CD14-positive monocyte (primary cell): ENCODE data around the gene PDE4B. TPM values are rescaled to one million over a fixed set of nuclear protein-coding genes. Genes with fewer than 3 reads are reported as not detected.

Source experiments
- DNase-seq, 3 donors: peaks; one replicate each; pipeline ENCODE4 v3.0.0-alpha.2; 2011 to 2022
- H2AFZ ChIP-seq: 2 replicates; pipeline ENCODE4 v1.6.0; 2012; ENCODE audit warnings: mild to moderate bottlenecking, low read depth, low read length, inconsistent platforms; ENCODE audit not compliant: insufficient read depth, poor library complexity, severe bottlenecking
- H3K27ac ChIP-seq, 2 donors: 1 replicate in 1 of 2; 2 replicates in 1 of 2; pipeline ENCODE4 v1.5.1; 2012 to 2013; ENCODE audit warnings: low read length in 2 of 2, control low read depth in 1 of 2, inconsistent platforms in 1 of 2, low read depth in 1 of 2, mild to moderate bottlenecking in 1 of 2
- H3K27me3 ChIP-seq, 2 donors: one replicate each; pipeline versions ENCODE4 v1.6.0 to v1.6.1; 2011 to 2013; ENCODE audit warnings: low read length in 2 of 2; ENCODE audit not compliant: control insufficient read depth in 2 of 2, insufficient read depth in 2 of 2
- H3K36me3 ChIP-seq, 2 donors: replicated peaks in 1 of 2; 1 replicate in 1 of 2; 2 replicates in 1 of 2; pipeline versions ENCODE4 v1.5.1 to v1.6.1; 2012 to 2013; ENCODE audit warnings: low read length in 2 of 2, control low read depth in 1 of 2, inconsistent platforms in 1 of 2, mild to moderate bottlenecking in 1 of 2; ENCODE audit not compliant: insufficient read depth in 2 of 2, control insufficient read depth in 1 of 2
- H3K4me1 ChIP-seq, 2 donors: 1 replicate in 1 of 2; 2 replicates in 1 of 2; pipeline versions ENCODE4 v1.5.1 to v1.6.1; 2012 to 2013; ENCODE audit warnings: low read length in 2 of 2, control low read depth in 1 of 2, inconsistent platforms in 1 of 2, mild to moderate bottlenecking in 1 of 2, moderate library complexity in 1 of 2; ENCODE audit not compliant: insufficient read depth in 2 of 2, control insufficient read depth in 1 of 2
- H3K4me2 ChIP-seq: replicated peaks from 2 replicates; pipeline ENCODE3; 2012; ENCODE audit warnings: low read length, moderate library complexity, mild to moderate bottlenecking; ENCODE audit not compliant: poor library complexity, severe bottlenecking; ENCODE audit errors: extremely low read depth
- H3K4me3 ChIP-seq, 3 experiments: fragments of 200-600 bp in 1 of 3; sonication (generic) in 1 of 3; replicated peaks in 1 of 3; 1 replicate in 2 of 3; 2 replicates in 1 of 3; pipeline ENCODE4 v1.5.1; 2011 to 2013; ENCODE audit warnings: low read length in 3 of 3, mild to moderate bottlenecking in 3 of 3, control low read depth in 2 of 3, low read depth in 2 of 3, inconsistent platforms in 1 of 3, moderate library complexity in 1 of 3
- H3K79me2 ChIP-seq: 2 replicates; pipeline ENCODE4 v1.6.0; 2012; ENCODE audit warnings: mild to moderate bottlenecking, control low read depth, inconsistent platforms, low read length, moderate library complexity; ENCODE audit not compliant: insufficient read depth
- H3K9ac ChIP-seq: 2 replicates; pipeline ENCODE4 v1.6.0; 2017; ENCODE audit warnings: low read length, mild to moderate bottlenecking; ENCODE audit not compliant: insufficient read depth, poor library complexity, severe bottlenecking
- H3K9me3 ChIP-seq, 2 donors: replicated peaks in 1 of 2; 1 replicate in 1 of 2; 2 replicates in 1 of 2; pipeline versions ENCODE4 v1.5.1 to v1.6.1; 2012 to 2013; ENCODE audit warnings: low read length in 2 of 2, control low read depth in 1 of 2; ENCODE audit not compliant: control insufficient read depth in 1 of 2, insufficient read depth in 1 of 2
- H4K20me1 ChIP-seq: 2 replicates; pipeline ENCODE4 v1.6.0; 2012; ENCODE audit warnings: mild to moderate bottlenecking, low read length, control low read depth, moderate library complexity; ENCODE audit not compliant: insufficient read depth
- H3K27ac Mint-ChIP-seq, 7 donors: one replicate each; pipeline ENCODE4 v1.8.0; 2020; ENCODE audit warnings: mild to moderate bottlenecking in 7 of 7, mixed read lengths in 7 of 7, moderate library complexity in 6 of 7, inconsistent platforms in 2 of 7
- H3K27me3 Mint-ChIP-seq, 3 donors: one replicate each; pipeline ENCODE4 v1.8.0; 2021 to 2022; ENCODE audit warnings: low read depth in 3 of 3, mild to moderate bottlenecking in 3 of 3, mixed read lengths in 3 of 3, moderate library complexity in 3 of 3, inconsistent platforms in 1 of 3
- H3K36me3 Mint-ChIP-seq, 2 donors: one replicate each; pipeline ENCODE4 v1.8.0; 2020; ENCODE audit warnings: mixed read lengths in 2 of 2, inconsistent platforms in 1 of 2, mild to moderate bottlenecking in 1 of 2
- H3K4me1 Mint-ChIP-seq: one replicate; pipeline ENCODE4 v1.8.0; 2020; ENCODE audit warnings: mild to moderate bottlenecking, mixed read lengths
- H3K4me3 Mint-ChIP-seq, 2 donors: one replicate each; pipeline ENCODE4 v1.8.0; 2020; ENCODE audit warnings: mild to moderate bottlenecking in 2 of 2, mixed read lengths in 2 of 2, moderate library complexity in 1 of 2
- H3K9me3 Mint-ChIP-seq, 7 donors: one replicate each; pipeline ENCODE4 v1.8.0; 2020 to 2022; ENCODE audit warnings: mixed read lengths in 7 of 7, mild to moderate bottlenecking in 6 of 7, moderate library complexity in 6 of 7, inconsistent platforms in 2 of 7
- WGBS: methylation state at CpG from one replicate; pipeline ENCODE4 v1.1.5; 2013; ENCODE audit warnings: missing lambda C conversion rate; ENCODE audit not compliant: insufficient coverage; 5-methylcytosine and 5-hydroxymethylcytosine counted together
- intact Hi-C, 2 donors: fragments of 100-400 bp; cut with micrococcal nuclease; formaldehyde crosslinking; loops; one replicate each; pipeline versions ENCODE4 v1.15.0 to v1.15.1; 2023
- polyA plus RNA-seq, 3 donors: library from polyadenylated mRNA; depleted of rRNA in 1 of 3; unstranded in 2 of 3; stranded (reverse) in 1 of 3; fragments of 300-500 nt in 2 of 3; fragments of >200 nt in 1 of 3; fragmentation: Illumina TruSeq in 2 of 3; gene quantifications; 1 replicate in 2 of 3; 2 replicates in 1 of 3; pipeline ENCODE4 v1.2.3, GENCODE V29; 2012 to 2021
- TF ChIP-seq, protein P1 (sequence below): fragments of 200-600 bp; IDR thresholded peaks from one replicate; pipeline ENCODE4 v1.8.0; 2022; ENCODE audit warnings: antibody characterized with exemption, mild to moderate bottlenecking

The PDE4B gene
- polyA plus RNA-seq, 3 donors = 17.2 to 52.8 (median 25.2) TPM

DNA sequence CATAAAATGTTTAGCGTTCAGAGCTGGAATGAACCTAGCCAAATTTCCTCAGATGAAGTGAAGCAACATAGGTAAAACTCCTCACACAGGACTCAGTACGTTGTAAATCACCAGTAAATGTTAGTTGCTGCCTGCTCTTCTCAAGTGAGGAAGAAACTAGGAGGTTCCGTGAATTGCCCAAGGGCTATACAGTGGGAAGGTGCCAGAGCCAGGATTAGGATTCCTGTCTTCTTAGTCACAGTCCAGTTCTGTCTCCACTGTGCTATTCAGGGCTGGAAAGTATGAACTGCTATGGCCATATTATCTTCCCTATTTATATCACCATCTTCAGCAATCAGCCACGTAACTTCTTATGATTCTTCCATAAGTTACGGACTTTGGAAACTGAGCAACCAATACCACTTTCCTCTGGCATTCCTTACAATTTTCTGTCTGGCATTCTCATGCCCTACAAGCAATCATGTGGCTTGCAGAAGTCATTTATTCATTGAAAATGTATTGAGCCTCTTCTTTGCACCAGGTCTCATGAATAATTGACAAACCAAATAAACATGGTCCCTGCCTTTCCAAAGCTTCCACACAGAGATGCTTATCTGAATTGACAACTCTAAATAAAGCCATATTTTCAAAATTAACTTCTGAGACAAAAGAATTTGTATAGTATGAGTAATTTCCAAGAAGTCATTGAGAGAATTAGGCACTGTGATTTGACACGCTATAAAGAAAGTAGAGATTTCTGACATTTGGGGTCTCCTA is 469.7 kb downstream of the PDE4B start:
- Mint-ChIP-seq H3K27ac (no peak overlapping the region), H3K36me3 (no peaks in the 10 kb centered on the region), H3K4me1 (peaks cover 31% of the 10 kb centered on the region), H3K27me3 (peaks cover 0 to 2% (median 0%) of the 10 kb centered on the region in 3 donors), H3K9me3 (peaks cover 0 to 3% (median 0%) of the 10 kb centered on the region in 7 donors), H3K4me3 (no peak overlapping the region)
- Histone ChIP-seq H3K27me3 (no peaks in the 10 kb centered on the region), H3K9me3 (no peaks in the 10 kb centered on the region), H4K20me1 (no peaks in the 10 kb centered on the region), H3K79me2 (no peaks in the 10 kb centered on the region), H3K4me3 (no peak overlapping the region), H3K9ac (no peak overlapping the region), H3K36me3 (no peaks in the 10 kb centered on the region), H3K4me2 (no peak overlapping the region), H2AFZ (no peak overlapping the region), H3K4me1 (peaks cover 19 to 25% of the 10 kb centered on the region in 2 donors), H3K27ac (no peak overlapping the region)
- WGBS = 95% methylated on average over 4 of the region's 6 CpGs
- DNase-seq = no peak
- intact Hi-C loops = no loop called here
- TF ChIP-seq, protein P1, sequence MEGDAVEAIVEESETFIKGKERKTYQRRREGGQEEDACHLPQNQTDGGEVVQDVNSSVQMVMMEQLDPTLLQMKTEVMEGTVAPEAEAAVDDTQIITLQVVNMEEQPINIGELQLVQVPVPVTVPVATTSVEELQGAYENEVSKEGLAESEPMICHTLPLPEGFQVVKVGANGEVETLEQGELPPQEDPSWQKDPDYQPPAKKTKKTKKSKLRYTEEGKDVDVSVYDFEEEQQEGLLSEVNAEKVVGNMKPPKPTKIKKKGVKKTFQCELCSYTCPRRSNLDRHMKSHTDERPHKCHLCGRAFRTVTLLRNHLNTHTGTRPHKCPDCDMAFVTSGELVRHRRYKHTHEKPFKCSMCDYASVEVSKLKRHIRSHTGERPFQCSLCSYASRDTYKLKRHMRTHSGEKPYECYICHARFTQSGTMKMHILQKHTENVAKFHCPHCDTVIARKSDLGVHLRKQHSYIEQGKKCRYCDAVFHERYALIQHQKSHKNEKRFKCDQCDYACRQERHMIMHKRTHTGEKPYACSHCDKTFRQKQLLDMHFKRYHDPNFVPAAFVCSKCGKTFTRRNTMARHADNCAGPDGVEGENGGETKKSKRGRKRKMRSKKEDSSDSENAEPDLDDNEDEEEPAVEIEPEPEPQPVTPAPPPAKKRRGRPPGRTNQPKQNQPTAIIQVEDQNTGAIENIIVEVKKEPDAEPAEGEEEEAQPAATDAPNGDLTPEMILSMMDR = no peak

DNA sequence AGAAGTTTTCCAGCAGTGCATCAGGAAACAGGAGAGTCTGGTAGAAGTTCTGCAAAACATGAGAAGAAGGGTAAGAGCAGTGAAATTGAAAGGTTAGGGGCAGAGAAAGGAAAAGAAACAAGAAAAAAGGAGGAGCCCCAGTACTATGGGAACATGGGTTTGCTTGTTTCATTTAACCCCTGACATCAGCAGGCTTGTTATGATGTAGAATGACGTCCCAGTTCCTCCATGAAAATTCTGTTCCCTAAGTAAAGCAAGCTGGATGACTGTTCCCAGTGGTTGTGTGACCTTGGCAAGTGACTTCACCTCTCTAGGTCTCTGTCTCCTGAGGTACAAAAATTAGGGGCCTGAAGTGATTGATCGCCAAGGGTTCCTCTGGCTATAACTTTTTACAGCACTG is 472.6 kb downstream of the PDE4B start:
- no peak for DNase-seq
- Histone ChIP-seq H3K36me3 (no peaks in the 10 kb centered on the region), H2AFZ (no peak overlapping the region), H3K27me3 (no peaks in the 10 kb centered on the region), H4K20me1 (no peaks in the 10 kb centered on the region), H3K27ac (no peak overlapping the region), H3K4me1 (peaks cover 29 to 36% of the 10 kb centered on the region in 2 donors), H3K4me2 (no peak overlapping the region), H3K9ac (no peak overlapping the region), H3K9me3 (no peaks in the 10 kb centered on the region), H3K79me2 (no peaks in the 10 kb centered on the region), H3K4me3 (no peak overlapping the region)
- Mint-ChIP-seq H3K9me3 (peaks cover 0 to 3% (median 0%) of the 10 kb centered on the region in 7 donors), H3K36me3 (no peaks in the 10 kb centered on the region), H3K27me3 (peaks cover 0 to 2% (median 0%) of the 10 kb centered on the region in 3 donors), H3K4me1 (peaks cover 44% of the 10 kb centered on the region), H3K4me3 (no peak overlapping the region), H3K27ac (no peak overlapping the region)
- TF ChIP-seq, protein P1 = no peak
- 90% methylated on average over 2 of the region's 2 CpGs for WGBS
- intact Hi-C loops = no loop called here
